Measurements from ENCODE around the gene TSFM.

GRCh38 chr12:57751788-57752667, 30.6 kb upstream of the TSFM start, which contains the start of gene CDK4:
- no peak for TF ChIP-seq CTCF (conservative IDR thresholded peaks at IDR 0.05; ENCODE audit: low read length)
- TF ChIP-seq EZH2phosphoT487 (IDR thresholded peaks at IDR 0.05; ENCODE audit: borderline replicate concordance, low read depth, low read length), result no peak

Data from OCI-LY7 (cell line).